ENCODE data around the gene WDR46. TPM values are rescaled to one million over a fixed set of nuclear protein-coding genes. Genes with fewer than 3 reads are reported as not detected.
A peak's percentile ranks its signal among the peaks of the same experiment; 100 is the strongest.

Gene WDR46
- total and polyA plus RNA-seq, 2 of the 13 experiments (the other 11 are each of a cell fraction or from before 2014, with no cell fraction given): 47.4 to 105 TPM

- TF ChIP-seq ZNF33A (CRISPR knock-in tag; IDR thresholded peaks at IDR 0.05; ENCODE audit: borderline replicate concordance) (peak; percentile 16; the same call in 1 of the 2 replicates), NBN (conservative IDR thresholded peaks at IDR 0.05) (no peak), ZSCAN5A (CRISPR knock-in tag; IDR thresholded peaks at IDR 0.05; ENCODE audit: borderline replicate concordance) (no peak; the same call in 1 of the 2 replicates), RFX3 (CRISPR knock-in tag; IDR thresholded peaks at IDR 0.05) (no peak), RFX5 (IDR thresholded peaks at IDR 0.05; ENCODE audit: low read depth, low read length) (0 out of 2 replicates have a peak, but pooled peaks have one; percentile 28), HDAC6 (IDR thresholded peaks at IDR 0.05; ENCODE audit: low read depth, low read length) (no peak), SIN3A (IDR thresholded peaks at IDR 0.05; ENCODE audit: borderline replicate concordance, low read depth, low read length) (peak; percentile 68; the same call in 1 of the 2 replicates), GMEB2 (CRISPR knock-in tag; IDR thresholded peaks at IDR 0.05; ENCODE audit: low read depth) (0 out of 2 replicates have a peak, but pooled peaks have one; percentile 27), NFE2L1 (CRISPR knock-in tag; IDR thresholded peaks at IDR 0.05; ENCODE audit: borderline replicate concordance) (no peak), SRF (IDR thresholded peaks at IDR 0.05; ENCODE audit: low read depth, low read length) (peak; percentile 79), ZNF841 (CRISPR knock-in tag; IDR thresholded peaks at IDR 0.05; ENCODE audit: borderline replicate concordance) (peak; percentile 73; the same call in 1 of the 2 replicates), ZNF615 (CRISPR knock-in tag; IDR thresholded peaks at IDR 0.05; ENCODE audit: borderline replicate concordance) (peak; percentile 95), ZSCAN21 (CRISPR knock-in tag; IDR thresholded peaks at IDR 0.05; ENCODE audit: borderline replicate concordance) (peak; percentile 78), ZHX2 (IDR thresholded peaks at IDR 0.05; ENCODE audit: low read depth) (peak; percentile 38; the same call in 1 of the 2 replicates), ZHX2 (CRISPR knock-in tag; IDR thresholded peaks at IDR 0.05; ENCODE audit: borderline replicate concordance) (no peak), EEA1 (CRISPR knock-in tag; IDR thresholded peaks at IDR 0.05; ENCODE audit: borderline replicate concordance) (no peak), PAWR (CRISPR knock-in tag; IDR thresholded peaks at IDR 0.05; ENCODE audit: borderline replicate concordance) (no peak; the same call in 1 of the 2 replicates)
Observed at GRCh38 chr6:33299237-33299944, 10.4 kb upstream of the WDR46 start (continued).
